HepG2 (cell line): Measurements from ENCODE around the gene CRYGS. TPM values are rescaled to one million over a fixed set of nuclear protein-coding genes. Genes with fewer than 3 reads are reported as not detected.

Experiments used
- ATAC-seq: fragments of 200-7000 bp; cut with Tn5 transposase; 3 replicates; pipeline ENCODE4 v1.9.1; 2020; ENCODE audit warnings: mild to moderate bottlenecking, moderate library complexity
- BruUV-seq: library from RNA; stranded (reverse); fragments of 400-500 nt; replicated peaks from 2 replicates; lab custom pipeline; 2021; lab: Mats Ljungman, UMichigan
- CTCF ChIA-PET: fragments of 300-600 bp; formaldehyde crosslinking; extraction: SDS; loops from one replicate; lab custom pipeline; 2021; ENCODE audit warnings: low total read pairs, inconsistent platforms, low intra/inter-chr PET ratio; lab: Yijun Ruan, JAX
- POLR2A ChIA-PET: fragments of 350-600 bp; sonication (Branson Sonifier 250); formaldehyde crosslinking; loops from one replicate; lab custom pipeline; 2020; ENCODE audit warnings: antibody characterized with exemption, inconsistent platforms; lab: Yijun Ruan, JAX
- DNase-seq: peaks from one replicate; pipeline ENCODE4 v3.0.0-alpha.2; 2015; ENCODE audit warnings: low spot score
- FAIRE-seq: peaks from 3 replicates; lab custom pipeline; 2011; peaks lifted over from hg19 to GRCh38; lab: Jason Lieb, UNC
- H2AFZ ChIP-seq: one replicate; pipeline ENCODE4 v1.6.1; 2011; ENCODE audit warnings: low read length, inconsistent platforms
- H3K27ac ChIP-seq: fragments of 300-600 bp; 3 replicates; pipeline ENCODE4 v1.8.0; 2011; ENCODE audit warnings: mixed run types, mild to moderate bottlenecking, mixed read lengths, low read length, inconsistent platforms; ENCODE audit not compliant: insufficient read depth; ENCODE audit errors: extremely low read length
- H3K27me3 ChIP-seq, 2 experiments: fragments of 200-600 bp in 1 of 2; 2 replicates in 1 of 2; 3 replicates in 1 of 2; pipeline versions ENCODE4 v1.6.0 to v1.8.0; 2011; ENCODE audit warnings: low read length in 2 of 2, mild to moderate bottlenecking in 2 of 2, moderate library complexity in 2 of 2, inconsistent platforms in 1 of 2; ENCODE audit not compliant: insufficient read depth in 2 of 2, control insufficient read depth in 1 of 2
- H3K36me3 ChIP-seq, 2 experiments: fragments of 200-600 bp in 1 of 2; replicated peaks in 1 of 2; 2 replicates in 1 of 2; 3 replicates in 1 of 2; pipeline versions ENCODE4 v1.5.1 to v1.8.0; 2011; ENCODE audit warnings: low read length in 2 of 2, inconsistent platforms in 1 of 2; ENCODE audit not compliant: insufficient read depth in 2 of 2, control insufficient read depth in 1 of 2
- H3K4me1 ChIP-seq: 2 replicates; pipeline ENCODE4 v1.5.1; 2012; ENCODE audit warnings: low read length, inconsistent platforms; ENCODE audit not compliant: insufficient read depth
- H3K4me2 ChIP-seq: 2 replicates; pipeline ENCODE4 v1.6.0; 2011; ENCODE audit warnings: low read depth, low read length, inconsistent platforms
- H3K4me3 ChIP-seq, 3 experiments: fragments of 200-600 bp in 1 of 3; sonication (generic), shearing (Covaris generic) in 1 of 3; replicated peaks in 1 of 3; 2 replicates each; pipeline ENCODE4 v1.5.1; 2011 to 2016; ENCODE audit warnings: low read length in 3 of 3, inconsistent platforms in 2 of 3, low read depth in 2 of 3, mild to moderate bottlenecking in 2 of 3, control low read depth in 1 of 3, mixed read lengths in 1 of 3; ENCODE audit not compliant: insufficient read depth in 1 of 3
- H3K79me2 ChIP-seq: one replicate; pipeline ENCODE4 v1.6.1; 2011; ENCODE audit warnings: low read length, inconsistent platforms; ENCODE audit not compliant: insufficient read depth
- H3K9ac ChIP-seq: 2 replicates; pipeline ENCODE4 v1.6.0; 2011; ENCODE audit warnings: mild to moderate bottlenecking, low read depth, low read length, inconsistent platforms; ENCODE audit not compliant: insufficient read depth
- H3K9me3 ChIP-seq: 2 replicates; pipeline ENCODE4 v1.5.1; 2012; ENCODE audit warnings: mild to moderate bottlenecking, low read length
- H4K20me1 ChIP-seq: 2 replicates; pipeline ENCODE4 v1.6.0; 2011; ENCODE audit warnings: inconsistent platforms, mild to moderate bottlenecking, low read length, moderate library complexity; ENCODE audit not compliant: insufficient read depth
- EP300 ChIP-seq, 3 experiments: sonication (generic) in 1 of 3; formaldehyde crosslinking in 1 of 3; IDR thresholded peaks; 2 replicates each; pipeline versions ENCODE4 v1.5.1 to v1.6.1; 2011 to 2020; ENCODE audit warnings: low read depth in 2 of 3, low read length in 2 of 3, borderline replicate concordance in 1 of 3, improper control_type of control experiment in 1 of 3, mild to moderate bottlenecking in 1 of 3, missing genetic modification reagents in 1 of 3, moderate library complexity in 1 of 3
- ERF ChIP-seq: IDR thresholded peaks from 2 replicates; pipeline ENCODE4 v1.6.1; 2018; ENCODE audit warnings: missing biosample characterization, missing genetic modification reagents
- GMEB1 ChIP-seq: sonication (generic); formaldehyde crosslinking; IDR thresholded peaks from 2 replicates; pipeline ENCODE4 v1.5.1; 2020; ENCODE audit warnings: missing genetic modification reagents, mild to moderate bottlenecking, borderline replicate concordance
- HDAC1 ChIP-seq: sonication (generic); formaldehyde crosslinking; IDR thresholded peaks from 2 replicates; pipeline ENCODE4 v1.5.1; 2020; ENCODE audit warnings: mild to moderate bottlenecking, missing genetic modification reagents
- MED13 ChIP-seq: sonication (generic); formaldehyde crosslinking; IDR thresholded peaks from 2 replicates; pipeline ENCODE4 v1.5.0; 2020; ENCODE audit warnings: missing genetic modification reagents
- NONO ChIP-seq, 2 experiments: fragments of 450-650 bp in 1 of 2; sonication (generic) in 1 of 2; formaldehyde crosslinking in 1 of 2; IDR thresholded peaks in 1 of 2; conservative IDR thresholded peaks in 1 of 2; 2 replicates each; pipeline versions ENCODE4 v1.6.1 to v1.8.0; 2017 to 2022; ENCODE audit warnings: mild to moderate bottlenecking in 1 of 2, missing genetic modification reagents in 1 of 2, moderate library complexity in 1 of 2
- ZFP37 ChIP-seq: sonication (generic); formaldehyde crosslinking; IDR thresholded peaks from 2 replicates; pipeline ENCODE4 v1.4.0; 2020; ENCODE audit warnings: missing genetic modification reagents, borderline replicate concordance
- ZNF512 ChIP-seq: sonication (generic); formaldehyde crosslinking; IDR thresholded peaks from 2 replicates; pipeline ENCODE4 v1.4.0; 2020; ENCODE audit warnings: mild to moderate bottlenecking, missing genetic modification reagents
- ZNF841 ChIP-seq: sonication (generic); formaldehyde crosslinking; IDR thresholded peaks from 2 replicates; pipeline ENCODE4 v1.8.1; 2023; ENCODE audit warnings: missing genetic modification reagents, borderline replicate concordance
- WGBS: methylation state at CpG from one replicate; pipeline ENCODE4 v1.1.6; 2017; ENCODE audit warnings: low lambda C conversion rate; 5-methylcytosine and 5-hydroxymethylcytosine counted together
- in situ Hi-C: cut with HindIII; loops from 2 replicates; pipeline ENCODE4 v1.10.0; 2017; ENCODE audit warnings: low pct_unique_long_range_greater_than_20kb; ENCODE audit not compliant: extremely low pct_ligation_motif_present
- intact Hi-C: fragments of 100-400 bp; cut with micrococcal nuclease; formaldehyde crosslinking; loops from one replicate; pipeline ENCODE4 v1.10.0; 2022; ENCODE audit not compliant: unreplicated experiment
- polyA plus RNA-seq, 8 experiments: library from polyadenylated mRNA; depleted of rRNA in 3 of 8; stranded (reverse) in 7 of 8; unstranded in 1 of 8; fragments of >200 nt; fragmentation: Illumina TruSeq in 4 of 8; extraction: Trizol in 4 of 8; gene quantifications; 2 replicates each; pipeline versions ENCODE4 v1.2.1 to v1.2.3, GENCODE V29; 2011 to 2016; ENCODE audit warnings: low read depth in 4 of 8, missing spikeins in 1 of 8, mixed read lengths in 1 of 8; ENCODE audit not compliant: insufficient read depth in 1 of 8
- total RNA-seq, 5 experiments: library from RNA; depleted of rRNA; stranded (reverse); fragments of >200 nt; fragmentation: Illumina TruSeq; extraction: Trizol; gene quantifications; 2 replicates each; pipeline ENCODE4 v1.2.3, GENCODE V29; 2016; ENCODE audit warnings: low read depth in 1 of 5

The CRYGS gene
- total and polyA plus RNA-seq, 2 of the 13 experiments (the other 11 are each of a cell fraction or from before 2014, with no cell fraction given): 2.1 to 6.7 TPM

DNA sequence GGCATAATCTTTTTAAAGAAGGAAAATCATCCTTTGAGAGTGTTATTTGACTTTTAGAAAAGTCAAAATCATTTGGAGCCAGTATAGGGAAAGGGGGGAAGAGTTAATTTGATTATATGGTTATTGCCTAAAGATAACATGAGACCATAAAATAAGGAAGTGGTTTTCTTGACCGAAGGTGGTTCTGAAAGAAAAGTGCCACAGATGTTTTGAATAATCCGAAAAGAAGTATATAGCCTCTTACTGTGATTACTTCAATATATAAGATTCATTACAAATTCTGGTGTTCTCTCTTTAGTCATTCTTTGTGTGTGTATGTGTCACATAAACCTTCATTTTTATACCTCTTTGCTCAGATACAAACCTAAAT, 27.4 kb upstream of the CRYGS start:
- H3K27me3 ChIP-seq: no peaks in the 10 kb centered on the region; a peak in 1 of 5 replicates
- H3K4me2 ChIP-seq: peak overlapping the region; percentile 100
- ChIA-PET CTCF (no interaction called here), POLR2A (interaction anchor here (0.9 to 6.5 kb wide), 4 partner anchors 23 to 212 kb away, joined by 3 to 111 read pairs (median 20); partner anchors contain the start of genes AHSG and EIF4A2)
- FAIRE-seq (no peak), ATAC-seq (no peak), DNase-seq (no peak)
- TF ChIP-seq ZFP37 (CRISPR knock-in tag) (no peak), HDAC1 (CRISPR knock-in tag) (no peak), MED13 (CRISPR knock-in tag) (no peak), EP300 (IDR thresholded peaks at IDR 0.05; ENCODE audit: low read depth in 2 of 2, low read length in 2 of 2) (no peak), EP300 (CRISPR knock-in tag; IDR thresholded peaks at IDR 0.05; ENCODE audit: borderline replicate concordance) (no peak), ZNF841 (CRISPR knock-in tag) (no peak), GMEB1 (no peak), NONO (IDR thresholded peaks at IDR 0.05) (no peak), NONO (CRISPR knock-in tag; conservative IDR thresholded peaks at IDR 0.05) (no peak), ZNF512 (no peak), ERF (no peak)
- H3K79me2 ChIP-seq: peaks cover 50% of the 10 kb centered on the region
- no peaks in the 10 kb centered on the region for H4K20me1 ChIP-seq
- H3K9me3 ChIP-seq: no peaks in the 10 kb centered on the region
- WGBS: 70% methylated on average over 2 of the region's 2 CpGs
- H3K4me1 ChIP-seq: peaks cover 51% of the 10 kb centered on the region
- no TSS peak for BruUV-seq
- H3K27ac ChIP-seq: no peak overlapping the region
- H2AFZ ChIP-seq: no peak overlapping the region
- peaks cover 8 to 41% of the 10 kb centered on the region in 2 experiments for H3K36me3 ChIP-seq
- in situ Hi-C loops: no loop called here
- H3K9ac ChIP-seq: peak overlapping the region; percentile 94
- intact Hi-C loops: loop anchor here (2.0 kb wide), 1 partner anchor 41 kb away; the partner anchor contains the start of gene AHSG
- H3K4me3 ChIP-seq: peak overlapping the region; percentile 86 to 100 (median 93)
